CD4-positive, alpha-beta T cell treated with Interleukin-2 at 100 ng/mL for 4 hours (primary cell): ENCODE measurements around the gene REXO4.
"Not testable (repeated sequence)": the region's sequence is repeated elsewhere in the genome, so short reads cannot be mapped to it uniquely, and the experiment has no call there.

ENCODE experiments used
- DNase-seq: peaks from one replicate; pipeline ENCODE4 v3.0.0-alpha.2; 2020; ENCODE audit warnings: low spot score

Gene REXO4

DNA sequence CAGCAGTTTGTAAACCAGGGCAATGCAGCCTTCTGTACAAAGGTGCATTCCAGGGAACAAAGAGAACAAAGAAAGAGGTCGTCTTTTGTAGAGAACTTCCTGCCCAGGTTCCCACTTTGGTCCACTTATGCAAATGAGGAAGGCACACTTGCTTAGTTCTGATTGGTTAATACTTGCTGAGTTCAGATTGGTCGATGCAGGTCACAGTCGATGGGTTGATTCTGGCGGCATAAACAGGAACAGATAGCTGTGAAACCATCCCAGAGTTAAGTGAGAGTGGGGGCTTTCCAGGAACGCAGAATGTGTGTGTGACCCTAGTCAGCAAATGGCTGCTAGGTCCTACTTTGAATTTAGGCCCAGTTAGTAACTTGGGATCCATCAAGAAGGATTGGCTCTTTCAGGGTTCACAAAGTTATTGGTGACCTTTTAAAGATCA, 2.6 kb upstream of the REXO4 start:
- DNase-seq = peak; percentile 6

GRCh38 chr9:133419005-133419404, 1.2 kb upstream of the REXO4 start:
- DNase-seq = no peak

DNA sequence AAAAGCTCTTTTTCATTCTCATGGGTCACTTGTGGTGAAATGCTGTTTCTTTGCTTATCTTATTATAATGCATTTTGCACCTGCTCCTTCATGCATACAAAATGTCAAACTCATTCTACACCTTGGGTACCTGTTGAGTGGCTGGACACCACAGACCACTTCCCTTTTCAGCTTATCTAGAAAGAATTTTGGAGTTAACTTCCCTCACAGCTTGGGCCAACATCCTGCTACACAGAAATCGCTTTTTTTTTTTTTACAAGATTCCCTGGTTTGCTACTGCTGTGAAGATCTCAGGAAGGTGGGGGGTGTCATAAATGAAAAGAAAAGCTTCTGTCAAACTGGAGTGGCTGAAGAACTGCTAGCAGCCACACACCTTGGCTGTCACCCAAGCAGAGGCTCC, 2.6 kb downstream of the REXO4 start:
- no peak for DNase-seq

GRCh38 chr9:133408042-133408441, 9.8 kb downstream of the REXO4 start:
- no peak for DNase-seq

GRCh38 chr9:133406480-133407307, 11.1 kb downstream of the REXO4 start:
- peak; percentile 84 for DNase-seq

DNA sequence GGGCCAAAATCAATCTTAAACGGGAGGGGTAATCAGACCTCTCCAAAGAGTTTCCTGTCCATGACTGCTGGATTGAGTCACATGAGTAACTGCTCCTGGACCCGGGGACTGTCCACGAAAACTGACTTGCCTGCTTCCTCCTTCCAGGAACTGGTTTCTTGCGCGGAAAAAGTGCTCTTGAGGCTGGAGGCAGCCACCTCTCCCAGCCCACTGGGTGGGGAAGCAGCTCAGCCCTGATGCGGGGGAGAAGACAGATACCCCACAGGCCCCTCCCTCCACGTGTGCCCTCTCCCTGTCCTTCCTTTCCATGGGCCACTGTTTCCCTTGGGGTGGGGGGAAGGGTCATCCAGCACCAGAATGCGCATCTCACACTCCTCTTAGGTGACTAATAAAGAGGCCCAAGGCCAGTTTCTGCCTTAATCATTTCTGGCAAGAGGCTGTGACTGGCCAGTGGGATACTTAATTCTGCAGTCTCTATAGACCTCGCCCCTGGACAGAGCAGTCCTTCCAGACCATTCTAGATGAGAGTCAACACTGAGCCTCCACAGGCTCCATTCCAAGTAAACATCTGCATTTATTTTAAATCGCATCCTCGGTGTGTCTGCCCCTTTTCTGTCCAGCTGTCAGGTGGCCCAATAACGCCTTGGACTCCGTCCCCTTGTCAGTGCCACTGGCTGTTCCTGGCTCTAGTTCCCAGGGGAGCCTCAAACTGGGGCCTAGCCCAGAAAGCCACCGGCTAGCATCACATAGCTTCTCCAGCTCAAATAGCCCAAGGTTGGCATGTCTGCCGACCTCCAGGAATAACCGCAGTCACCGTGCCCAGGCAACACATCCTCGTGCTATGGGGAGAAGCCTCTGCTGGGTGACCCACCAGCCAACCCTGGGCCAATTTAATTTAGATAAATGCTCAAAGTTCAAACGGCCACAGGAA, 12.0 kb downstream of the REXO4 start:
- DNase-seq = no peak

DNA sequence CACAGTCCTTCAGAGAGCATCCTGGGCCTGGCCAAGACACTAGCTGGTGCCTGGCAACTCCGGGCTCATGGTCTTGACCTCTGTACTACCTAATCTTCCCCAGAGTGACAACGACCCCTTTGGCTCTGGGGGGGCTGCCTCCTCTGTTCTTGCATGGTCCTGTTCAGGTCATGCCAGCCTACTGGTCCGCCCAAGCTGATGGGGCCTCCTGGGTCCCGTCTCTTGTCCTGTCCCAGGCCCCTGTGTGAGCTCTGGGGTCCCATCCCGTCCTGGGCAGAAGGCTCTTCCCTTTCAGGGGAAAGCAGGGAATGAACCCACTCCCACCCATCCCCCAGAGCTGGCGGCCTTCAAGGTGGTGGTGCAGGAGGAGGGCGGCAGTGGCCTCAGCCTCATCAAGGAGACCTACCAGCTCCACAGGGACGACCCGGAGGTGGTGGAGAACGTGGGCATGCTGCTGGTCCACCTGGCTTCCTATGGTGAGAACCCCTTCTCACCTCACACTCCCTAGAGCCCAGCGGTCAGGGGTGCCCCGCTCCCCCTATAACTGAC, 13.3 kb downstream of the REXO4 start:
- no peak for DNase-seq

GRCh38 chr9:133403766-133404453, 13.9 kb downstream of the REXO4 start:
- peak; percentile 68 for DNase-seq

DNA sequence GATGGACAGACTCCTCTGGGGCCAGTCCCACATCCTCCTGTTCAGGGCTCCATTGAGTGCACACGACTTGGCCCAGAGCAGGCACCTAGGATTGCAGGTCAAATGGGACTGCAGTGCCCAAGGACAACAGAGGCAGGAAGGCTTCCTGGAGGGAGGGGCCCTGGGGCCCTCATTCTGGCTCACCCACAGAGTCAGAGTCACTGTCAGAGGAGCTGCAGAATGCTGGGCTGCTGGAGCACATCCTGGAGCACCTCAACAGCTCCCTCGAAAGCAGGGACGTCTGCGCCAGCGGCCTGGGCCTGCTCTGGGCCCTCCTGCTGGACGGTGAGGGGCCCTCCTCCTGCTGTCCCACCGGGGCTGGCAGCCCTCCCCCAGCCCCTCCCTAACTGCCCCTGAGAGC, 15.1 kb downstream of the REXO4 start:
- DNase-seq = no peak

GRCh38 chr9:133401588-133401987, 16.2 kb downstream of the REXO4 start:
- DNase-seq = no peak

- no peak for DNase-seq
Observed at GRCh38 chr9:133400292-133400691, 17.5 kb downstream of the REXO4 start.

DNA sequence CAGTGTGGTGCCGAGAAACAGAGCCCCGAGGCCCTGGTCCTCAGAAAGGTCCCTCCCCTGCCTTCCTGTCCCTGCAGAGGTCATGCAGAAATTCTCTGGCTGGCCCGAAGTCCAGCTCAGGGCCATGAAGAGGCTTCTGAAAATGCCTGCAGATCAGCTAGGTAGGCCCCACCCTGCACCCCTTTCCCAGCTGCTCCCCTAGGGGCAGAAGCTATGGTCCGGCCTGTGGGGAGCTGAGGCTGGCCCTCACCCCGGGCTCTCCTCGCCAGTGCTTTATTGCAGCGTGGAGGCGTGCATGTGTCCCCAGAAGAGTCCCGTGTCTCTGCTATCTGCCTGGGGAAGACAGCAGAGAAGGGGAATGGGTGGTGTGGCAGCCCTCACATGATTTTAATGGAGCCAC, 19.9 kb downstream of the REXO4 start:
- DNase-seq = no peak

- DNase-seq = no peak
Observed at GRCh38 chr9:133397370-133397769, 20.4 kb downstream of the REXO4 start.

DNA sequence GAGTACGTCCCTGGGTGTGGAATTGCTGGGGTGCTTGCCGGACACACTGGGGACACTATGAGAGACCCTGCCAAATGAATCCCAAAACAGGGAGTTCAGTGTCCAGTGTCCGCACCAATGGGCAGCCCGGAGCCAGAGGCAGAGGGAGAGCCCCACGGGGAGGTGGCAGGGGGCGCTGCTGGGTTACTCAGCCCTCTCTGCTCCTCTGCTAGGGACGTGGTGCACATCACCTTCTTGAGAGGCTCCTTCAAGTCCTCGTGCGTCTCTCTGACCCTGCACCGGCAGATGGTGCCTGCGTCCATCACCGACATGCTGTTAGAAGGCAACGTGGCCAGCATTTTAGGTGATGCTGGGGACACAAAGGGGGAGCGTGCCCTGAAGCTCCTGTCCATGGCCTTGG, 20.9 kb downstream of the REXO4 start:
- DNase-seq = no peak

- no peak for DNase-seq
Observed at GRCh38 chr9:133394687-133395271, 23.0 kb downstream of the REXO4 start.

DNA sequence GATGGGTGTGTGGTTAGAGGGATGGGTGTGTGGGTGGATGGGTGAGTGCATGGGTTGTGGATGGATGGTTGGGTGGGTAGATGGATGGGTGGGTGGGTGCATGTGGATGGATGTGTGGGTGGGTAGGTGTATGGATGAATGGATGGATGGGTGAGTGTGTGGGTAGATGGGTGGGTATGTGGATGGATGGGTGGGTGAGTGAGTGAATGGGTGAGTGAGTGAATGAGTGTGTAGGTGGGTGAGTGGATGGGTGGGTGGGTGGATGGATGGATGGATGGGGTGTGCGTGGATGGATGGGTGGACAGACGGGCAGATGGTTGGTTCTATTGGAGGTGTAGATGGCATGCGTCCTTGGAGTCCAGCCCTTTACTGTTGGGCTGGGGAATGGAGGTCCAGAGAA, 24.4 kb downstream of the REXO4 start:
- no peak for DNase-seq

DNA sequence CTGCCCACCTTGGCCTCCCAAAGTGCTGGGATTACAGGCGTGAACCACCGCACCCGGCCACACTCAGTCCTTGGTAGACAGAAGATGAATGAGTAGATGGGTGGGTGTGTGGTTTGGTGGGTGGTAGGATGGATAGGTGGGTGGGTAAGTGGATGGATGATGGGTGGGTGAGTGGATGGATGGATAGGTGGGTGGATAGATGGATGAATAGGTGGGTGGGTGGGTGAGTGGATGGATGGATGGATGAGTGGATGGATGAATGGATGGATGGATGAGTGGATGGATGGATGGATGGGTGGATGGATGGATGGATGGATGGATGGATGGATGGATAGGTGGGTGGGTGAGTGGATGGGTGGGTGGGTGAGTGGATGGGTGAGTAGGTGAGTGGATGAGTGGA, 25.5 kb downstream of the REXO4 start:
- DNase-seq = not testable (repeated sequence)

GRCh38 chr9:133391449-133391848, 26.4 kb downstream of the REXO4 start:
- not testable (repeated sequence) for DNase-seq

DNA sequence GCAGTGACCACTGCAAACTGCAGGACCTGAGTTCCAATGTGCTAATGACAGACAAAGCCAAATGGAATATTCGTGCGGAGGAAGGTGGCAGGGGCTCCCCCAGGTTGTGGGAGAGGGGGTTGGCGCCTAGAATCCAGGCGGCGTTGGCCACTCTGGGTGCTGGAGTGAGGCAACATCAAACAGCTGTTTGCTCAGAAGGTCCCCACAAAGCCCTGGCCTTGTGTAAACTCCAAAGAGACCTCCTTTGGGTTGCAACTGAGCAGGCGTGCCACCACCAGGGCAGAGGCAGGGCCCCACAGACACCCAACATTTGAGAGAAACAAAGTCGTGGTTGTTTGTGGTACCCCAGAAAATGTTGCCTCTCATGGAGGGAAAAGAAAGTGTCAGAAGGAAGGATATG, 27.1 kb downstream of the REXO4 start:
- DNase-seq = no peak

DNA sequence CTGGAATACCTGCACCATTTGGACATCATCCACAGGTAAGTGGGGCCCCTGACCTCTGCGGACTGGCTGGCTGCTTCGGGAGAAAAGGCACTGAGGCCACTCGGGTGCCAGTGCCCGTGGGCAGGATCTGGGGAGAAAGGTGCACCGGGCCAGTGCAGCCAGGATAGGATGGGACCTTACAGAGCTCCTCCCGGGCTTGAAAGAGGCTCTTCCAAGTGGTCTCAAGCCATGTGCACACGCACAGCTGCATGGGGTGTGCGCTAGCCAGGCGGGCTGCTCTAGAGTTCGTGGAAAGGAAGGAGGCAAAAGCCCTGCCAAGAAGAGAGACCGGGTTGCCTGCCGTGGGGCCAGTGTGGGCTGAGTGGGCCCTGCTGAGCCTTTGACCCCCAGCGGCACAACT, 28.2 kb downstream of the REXO4 start:
- DNase-seq = no peak

GRCh38 chr9:133389025-133389557, 28.7 kb downstream of the REXO4 start:
- DNase-seq = no peak
